Skeletal muscle satellite cell (primary cell): ENCODE measurements around the gene BBOX1.

Experiments used
- H3K27me3 ChIP-seq: 2 replicates; pipeline ENCODE4 v1.7.0; 2013; ENCODE audit warnings: low read length; ENCODE audit not compliant: control insufficient read depth, insufficient read depth
- H3K36me3 ChIP-seq: 2 replicates; pipeline ENCODE4 v1.7.0; 2013; ENCODE audit warnings: mild to moderate bottlenecking, control low read depth, low read length; ENCODE audit not compliant: insufficient read depth
- H3K4me1 ChIP-seq: 2 replicates; pipeline ENCODE4 v1.7.0; 2013; ENCODE audit warnings: low read length; ENCODE audit not compliant: control insufficient read depth, insufficient read depth
- H3K4me2 ChIP-seq: 2 replicates; pipeline ENCODE4 v1.7.0; 2013; ENCODE audit warnings: mild to moderate bottlenecking, low read length
- H3K4me3 ChIP-seq: 2 replicates; pipeline ENCODE4 v1.7.0; 2013; ENCODE audit warnings: low read length
- H3K9ac ChIP-seq: 2 replicates; pipeline ENCODE4 v1.7.0; 2013; ENCODE audit warnings: mild to moderate bottlenecking, low read depth, low read length, moderate library complexity
- H3K9me3 ChIP-seq: replicated peaks from 2 replicates; pipeline ENCODE4 v1.7.0; 2013; ENCODE audit warnings: mild to moderate bottlenecking, control low read depth, low read length

BBOX1 gene

DNA sequence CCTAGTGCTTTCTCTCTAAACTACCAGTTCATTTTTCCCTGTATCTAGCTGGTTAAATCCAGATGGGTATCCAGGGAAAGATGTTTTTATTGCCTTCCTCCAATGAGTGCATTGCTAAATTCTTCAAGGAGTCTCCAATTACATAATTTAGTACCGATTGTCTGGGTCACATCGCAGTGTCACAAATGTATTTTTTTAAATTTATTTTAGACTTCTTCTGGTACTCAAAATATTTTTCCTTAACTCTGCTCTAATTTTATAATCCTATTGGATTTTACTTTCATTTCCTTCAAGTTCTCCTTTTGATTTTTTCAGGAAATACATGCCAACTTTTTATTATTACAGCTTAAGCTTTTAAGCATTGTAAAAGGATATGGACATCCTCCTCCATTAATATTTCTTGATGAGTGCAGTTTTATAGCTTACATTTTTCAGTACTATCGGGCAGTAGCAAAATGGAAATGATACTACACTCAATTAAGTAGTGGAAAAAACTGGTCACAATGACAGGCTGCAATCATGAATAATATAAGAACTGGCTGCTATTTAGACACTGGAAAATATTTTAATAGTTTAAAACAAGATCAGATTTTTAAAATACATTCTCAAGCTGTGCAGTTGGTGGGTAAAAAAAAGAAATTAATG lies 20.3 kb downstream of the BBOX1 start:
- Histone ChIP-seq H3K9ac (no peak overlapping the region), H3K36me3 (no peaks in the 10 kb centered on the region), H3K4me2 (no peak overlapping the region), H3K4me1 (no peaks in the 10 kb centered on the region), H3K4me3 (no peak overlapping the region), H3K27me3 (no peaks in the 10 kb centered on the region), H3K9me3 (no peaks in the 10 kb centered on the region)

DNA sequence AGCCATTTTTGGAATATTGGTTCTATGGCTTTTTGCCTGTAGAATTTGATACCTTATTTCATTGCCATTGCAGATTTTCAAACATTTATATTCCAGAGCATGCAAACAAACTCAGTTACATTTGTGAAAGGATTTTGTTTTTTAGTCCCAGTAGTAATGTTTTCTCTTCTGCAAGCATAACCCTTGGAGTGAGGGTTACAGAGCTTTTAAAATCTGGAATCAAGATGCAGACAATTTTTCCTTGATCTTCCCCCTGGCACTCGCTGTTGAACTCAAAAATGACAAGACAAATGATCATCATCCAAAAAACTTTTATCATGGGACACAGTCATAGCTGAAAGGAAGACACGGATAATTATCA lies 20.8 kb downstream of the BBOX1 start:
- H3K27me3 ChIP-seq: no peaks in the 10 kb centered on the region
- H3K4me2 ChIP-seq: no peak overlapping the region
- H3K9me3 ChIP-seq: no peaks in the 10 kb centered on the region
- H3K4me1 ChIP-seq: no peaks in the 10 kb centered on the region
- no peak overlapping the region for H3K4me3 ChIP-seq
- no peaks in the 10 kb centered on the region for H3K36me3 ChIP-seq
- no peak overlapping the region for H3K9ac ChIP-seq

GRCh38 chr11:27064086-27064485 lies 23.5 kb downstream of the BBOX1 start:
- no peaks in the 10 kb centered on the region for H3K27me3 ChIP-seq
- no peak overlapping the region for H3K4me2 ChIP-seq
- H3K36me3 ChIP-seq: no peaks in the 10 kb centered on the region
- H3K4me1 ChIP-seq: no peaks in the 10 kb centered on the region
- H3K9me3 ChIP-seq: no peaks in the 10 kb centered on the region
- no peak overlapping the region for H3K4me3 ChIP-seq
- no peak overlapping the region for H3K9ac ChIP-seq

- Histone ChIP-seq H3K4me3 (no peak overlapping the region), H3K4me1 (no peaks in the 10 kb centered on the region), H3K4me2 (no peak overlapping the region), H3K27me3 (no peaks in the 10 kb centered on the region), H3K36me3 (no peaks in the 10 kb centered on the region), H3K9me3 (no peaks in the 10 kb centered on the region), H3K9ac (no peak overlapping the region)
Measured at GRCh38 chr11:27075192-27075591, 34.6 kb downstream of the BBOX1 start.

DNA sequence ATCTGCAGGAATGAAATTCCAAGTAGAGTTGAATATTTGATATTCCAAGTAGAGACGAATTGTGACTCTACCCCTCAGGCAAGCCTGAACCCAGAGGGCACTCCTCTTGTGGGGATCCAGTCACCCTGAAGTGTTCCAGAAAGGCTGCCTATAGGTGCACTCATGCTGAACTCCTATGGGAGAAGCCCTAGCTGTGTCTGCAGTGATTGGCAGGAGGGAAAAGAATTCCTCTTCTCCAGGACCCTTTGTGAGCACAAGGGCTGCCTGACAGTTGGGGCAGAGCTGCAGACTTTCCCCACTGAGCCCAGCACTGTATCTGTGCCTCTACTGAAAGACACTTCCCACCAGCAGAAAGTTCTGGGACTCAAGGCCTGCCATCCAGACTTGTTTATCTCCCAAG lies 35.0 kb downstream of the BBOX1 start:
- H3K4me1 ChIP-seq: no peaks in the 10 kb centered on the region
- H3K9ac ChIP-seq: no peak overlapping the region
- no peak overlapping the region for H3K4me2 ChIP-seq
- H3K4me3 ChIP-seq: no peak overlapping the region
- H3K36me3 ChIP-seq: no peaks in the 10 kb centered on the region
- no peaks in the 10 kb centered on the region for H3K9me3 ChIP-seq
- H3K27me3 ChIP-seq: no peaks in the 10 kb centered on the region

GRCh38 chr11:27076121-27076589 lies 35.5 kb downstream of the BBOX1 start:
- Histone ChIP-seq H3K9me3 (no peaks in the 10 kb centered on the region), H3K4me1 (no peaks in the 10 kb centered on the region), H3K36me3 (no peaks in the 10 kb centered on the region), H3K4me2 (no peak overlapping the region), H3K9ac (no peak overlapping the region), H3K27me3 (no peaks in the 10 kb centered on the region), H3K4me3 (no peak overlapping the region)

GRCh38 chr11:27081056-27081455 lies 40.4 kb downstream of the BBOX1 start:
- Histone ChIP-seq H3K4me2 (no peak overlapping the region), H3K27me3 (no peaks in the 10 kb centered on the region), H3K36me3 (no peaks in the 10 kb centered on the region), H3K9ac (no peak overlapping the region), H3K9me3 (no peaks in the 10 kb centered on the region), H3K4me3 (no peak overlapping the region), H3K4me1 (no peaks in the 10 kb centered on the region)

DNA sequence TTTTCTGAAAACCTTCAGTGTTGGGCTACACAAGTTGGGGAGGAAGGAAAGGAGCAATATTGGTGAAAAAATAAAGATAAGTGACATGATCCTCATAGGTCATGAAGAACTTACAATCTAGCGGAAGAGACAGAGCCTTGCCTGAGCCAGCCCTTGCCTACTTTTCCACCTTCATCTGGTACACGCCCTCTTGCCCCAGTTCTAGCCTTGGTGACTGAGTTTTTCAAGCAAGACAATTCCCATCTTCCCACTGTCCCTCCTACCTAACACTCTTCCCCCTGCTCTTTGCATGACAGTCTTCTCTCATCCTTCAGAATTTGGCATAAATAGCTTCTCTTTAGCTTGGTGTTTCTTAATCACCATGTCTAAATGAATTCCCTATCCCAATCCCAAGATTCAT lies 42.6 kb downstream of the BBOX1 start:
- Histone ChIP-seq H3K27me3 (no peaks in the 10 kb centered on the region), H3K36me3 (no peaks in the 10 kb centered on the region)

GRCh38 chr11:27083782-27084181 lies 43.2 kb downstream of the BBOX1 start:
- Histone ChIP-seq H3K4me1 (peaks cover 7% of the 10 kb centered on the region), H3K9me3 (no peaks in the 10 kb centered on the region), H3K4me2 (no peak overlapping the region), H3K9ac (no peak overlapping the region), H3K27me3 (no peaks in the 10 kb centered on the region), H3K36me3 (no peaks in the 10 kb centered on the region), H3K4me3 (no peak overlapping the region)

More for the DNA sequence above, 42.6 kb downstream of the BBOX1 start:
- H3K4me2 ChIP-seq: no peak overlapping the region
- no peak overlapping the region for H3K4me3 ChIP-seq
- no peak overlapping the region for H3K9ac ChIP-seq
- peaks cover 7% of the 10 kb centered on the region for H3K4me1 ChIP-seq
- H3K9me3 ChIP-seq: no peaks in the 10 kb centered on the region

GRCh38 chr11:27084518-27084917 lies 43.9 kb downstream of the BBOX1 start:
- peaks cover 7% of the 10 kb centered on the region for H3K4me1 ChIP-seq

GRCh38 chr11:27085111-27085510 lies 44.5 kb downstream of the BBOX1 start:
- no peak overlapping the region for H3K4me3 ChIP-seq
- no peaks in the 10 kb centered on the region for H3K36me3 ChIP-seq
- no peak overlapping the region for H3K4me2 ChIP-seq
- peaks cover 7% of the 10 kb centered on the region for H3K4me1 ChIP-seq
- H3K27me3 ChIP-seq: no peaks in the 10 kb centered on the region
- no peak overlapping the region for H3K9ac ChIP-seq
- no peaks in the 10 kb centered on the region for H3K9me3 ChIP-seq

More at GRCh38 chr11:27084518-27084917, 43.9 kb downstream of the BBOX1 start:
- Histone ChIP-seq H3K4me2 (no peak overlapping the region), H3K36me3 (no peaks in the 10 kb centered on the region), H3K4me3 (no peak overlapping the region), H3K9me3 (no peaks in the 10 kb centered on the region), H3K9ac (no peak overlapping the region), H3K27me3 (no peaks in the 10 kb centered on the region)

- H3K36me3 ChIP-seq: no peaks in the 10 kb centered on the region
- H3K4me1 ChIP-seq: peaks cover 7% of the 10 kb centered on the region
- H3K9me3 ChIP-seq: no peaks in the 10 kb centered on the region
- H3K9ac ChIP-seq: no peak overlapping the region
- no peak overlapping the region for H3K4me3 ChIP-seq
- no peaks in the 10 kb centered on the region for H3K27me3 ChIP-seq
- H3K4me2 ChIP-seq: no peak overlapping the region
Measured at GRCh38 chr11:27085605-27086004, 45.0 kb downstream of the BBOX1 start.
